ENCODE measurements around the gene OVCA2.

OVCA2 gene

DNA sequence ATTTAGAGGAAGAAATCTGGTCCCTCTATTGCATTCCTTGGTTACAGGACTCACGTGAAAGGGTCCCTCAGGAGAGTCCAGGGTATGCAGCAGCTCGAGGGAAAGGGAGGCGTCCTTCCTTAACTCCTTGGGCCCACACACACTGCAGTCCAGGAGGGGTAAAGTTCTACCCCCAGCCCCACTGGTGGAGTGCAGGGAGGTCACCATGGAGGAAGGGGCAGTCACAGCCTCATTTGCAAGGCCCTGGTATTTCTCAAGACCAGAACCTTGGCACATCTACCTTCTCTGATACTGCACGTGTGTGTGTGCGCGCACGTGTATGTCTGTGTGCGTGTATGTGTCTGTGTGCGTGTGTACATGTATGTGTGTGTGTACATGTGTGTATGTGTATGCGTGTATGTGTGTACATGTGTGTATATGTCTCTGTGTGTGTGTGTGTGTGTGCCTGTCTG is 24.2 kb downstream of the OVCA2 start:
- H3K4me3 ChIP-seq (ENCODE audit: low read depth, low read length), result no peak overlapping the region
- TF ChIP-seq, protein P1, sequence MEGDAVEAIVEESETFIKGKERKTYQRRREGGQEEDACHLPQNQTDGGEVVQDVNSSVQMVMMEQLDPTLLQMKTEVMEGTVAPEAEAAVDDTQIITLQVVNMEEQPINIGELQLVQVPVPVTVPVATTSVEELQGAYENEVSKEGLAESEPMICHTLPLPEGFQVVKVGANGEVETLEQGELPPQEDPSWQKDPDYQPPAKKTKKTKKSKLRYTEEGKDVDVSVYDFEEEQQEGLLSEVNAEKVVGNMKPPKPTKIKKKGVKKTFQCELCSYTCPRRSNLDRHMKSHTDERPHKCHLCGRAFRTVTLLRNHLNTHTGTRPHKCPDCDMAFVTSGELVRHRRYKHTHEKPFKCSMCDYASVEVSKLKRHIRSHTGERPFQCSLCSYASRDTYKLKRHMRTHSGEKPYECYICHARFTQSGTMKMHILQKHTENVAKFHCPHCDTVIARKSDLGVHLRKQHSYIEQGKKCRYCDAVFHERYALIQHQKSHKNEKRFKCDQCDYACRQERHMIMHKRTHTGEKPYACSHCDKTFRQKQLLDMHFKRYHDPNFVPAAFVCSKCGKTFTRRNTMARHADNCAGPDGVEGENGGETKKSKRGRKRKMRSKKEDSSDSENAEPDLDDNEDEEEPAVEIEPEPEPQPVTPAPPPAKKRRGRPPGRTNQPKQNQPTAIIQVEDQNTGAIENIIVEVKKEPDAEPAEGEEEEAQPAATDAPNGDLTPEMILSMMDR (IDR thresholded peaks at IDR 0.05; ENCODE audit: low read depth, low read length), result no peak
- in situ Hi-C loops (cut with HindIII; ENCODE audit: low sequenced_read_pairs), result loop anchor here (10.0 kb wide), 1 partner anchor 109 kb away; no protein-coding TSS in a partner anchor
- DNase-seq (ENCODE audit: low read depth, low spot score), result no peak

DNA sequence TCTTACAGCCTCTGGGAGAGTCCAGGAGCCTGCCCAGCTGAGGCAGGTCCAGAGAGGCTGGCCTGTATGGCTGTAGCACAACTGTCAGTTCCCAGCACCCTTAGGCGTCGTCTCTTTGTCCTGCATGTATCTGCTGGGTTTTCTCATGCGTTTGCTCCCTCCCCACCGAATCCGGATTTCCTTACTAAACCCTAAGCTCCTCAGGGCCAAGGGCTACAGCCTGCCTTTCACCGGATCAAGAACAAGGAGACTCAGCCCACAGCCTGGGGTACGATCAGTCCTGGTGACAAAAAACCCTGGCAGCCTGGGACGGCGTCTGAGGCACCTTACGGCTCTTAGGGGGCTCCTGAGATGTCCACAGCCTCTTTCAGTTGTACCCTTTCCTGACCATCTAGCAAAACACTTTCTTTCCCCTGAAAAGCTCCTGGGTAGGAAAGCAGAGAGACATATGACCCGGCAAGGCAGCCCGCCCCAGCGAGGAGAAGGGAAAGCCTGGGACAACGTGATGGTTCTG is 25.3 kb downstream of the OVCA2 start:
- H3K4me3 ChIP-seq (ENCODE audit: low read depth, low read length), result no peak overlapping the region
- TF ChIP-seq, protein P1 (IDR thresholded peaks at IDR 0.05; ENCODE audit: low read depth, low read length), result no peak
- no peak for DNase-seq (ENCODE audit: low read depth, low spot score)
- in situ Hi-C loops (cut with HindIII; ENCODE audit: low sequenced_read_pairs), result loop anchor here (10.0 kb wide), 1 partner anchor 108 kb away; no protein-coding TSS in a partner anchor

DNA sequence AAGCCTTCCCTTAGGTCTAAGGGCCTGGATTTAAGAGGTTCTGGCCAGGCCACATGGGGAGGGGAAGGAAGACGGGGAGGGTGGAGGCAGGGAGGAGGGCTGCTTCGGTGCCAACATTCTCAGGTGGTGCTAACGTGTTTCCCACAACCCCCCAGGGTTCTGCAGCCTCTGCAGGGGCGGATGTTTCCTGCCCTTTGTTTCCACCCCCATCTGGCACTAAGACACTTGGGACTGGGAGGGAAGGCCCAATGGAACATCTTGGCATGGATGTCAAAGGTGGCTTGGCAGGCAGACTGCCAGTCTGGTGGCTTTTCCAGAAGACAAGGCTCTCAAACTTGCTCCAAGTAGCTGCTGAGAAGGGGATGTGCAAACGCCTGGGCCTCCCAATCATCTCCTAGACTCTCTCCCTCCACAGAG is 25.8 kb downstream of the OVCA2 start:
- peak; percentile 86 for DNase-seq (ENCODE audit: low read depth, low spot score)
- in situ Hi-C loops (cut with HindIII; ENCODE audit: low sequenced_read_pairs), result loop anchor here (10.0 kb wide), 1 partner anchor 107 kb away; no protein-coding TSS in a partner anchor
- TF ChIP-seq, protein P1 (IDR thresholded peaks at IDR 0.05; ENCODE audit: low read depth, low read length), result no peak
- no peak overlapping the region for H3K4me3 ChIP-seq (ENCODE audit: low read depth, low read length)

DNA sequence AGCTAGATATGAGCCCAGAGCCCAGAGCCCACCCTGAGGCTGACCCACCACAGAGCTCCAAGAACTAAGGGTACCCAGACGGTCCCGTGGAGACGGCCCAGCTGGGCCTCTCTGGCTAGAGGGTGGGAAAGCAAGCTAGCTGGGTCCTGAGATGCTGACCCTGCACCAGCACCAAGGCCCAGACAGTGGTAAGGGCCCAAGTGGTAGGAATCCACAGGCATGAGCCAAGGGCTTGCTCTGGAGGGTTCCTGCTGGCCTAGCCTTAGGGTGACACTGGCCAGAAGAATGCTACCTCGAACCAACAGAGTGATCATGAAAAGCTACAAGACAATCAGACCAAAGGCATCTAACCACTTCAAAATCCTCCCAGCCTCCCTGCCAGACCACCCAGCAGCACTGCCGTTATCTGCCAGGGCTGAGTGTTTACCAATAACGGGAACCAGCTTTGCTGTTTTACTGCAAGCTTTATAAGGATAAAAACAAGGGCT is 26.3 kb downstream of the OVCA2 start:
- peak; percentile 92 for DNase-seq (ENCODE audit: low read depth, low spot score)
- H3K4me3 ChIP-seq (ENCODE audit: low read depth, low read length), result no peak overlapping the region
- TF ChIP-seq, protein P1 (IDR thresholded peaks at IDR 0.05; ENCODE audit: low read depth, low read length), result peak; percentile 26
- in situ Hi-C loops (cut with HindIII; ENCODE audit: low sequenced_read_pairs), result loop anchor here (10.0 kb wide), 1 partner anchor 107 kb away; no protein-coding TSS in a partner anchor

DNA sequence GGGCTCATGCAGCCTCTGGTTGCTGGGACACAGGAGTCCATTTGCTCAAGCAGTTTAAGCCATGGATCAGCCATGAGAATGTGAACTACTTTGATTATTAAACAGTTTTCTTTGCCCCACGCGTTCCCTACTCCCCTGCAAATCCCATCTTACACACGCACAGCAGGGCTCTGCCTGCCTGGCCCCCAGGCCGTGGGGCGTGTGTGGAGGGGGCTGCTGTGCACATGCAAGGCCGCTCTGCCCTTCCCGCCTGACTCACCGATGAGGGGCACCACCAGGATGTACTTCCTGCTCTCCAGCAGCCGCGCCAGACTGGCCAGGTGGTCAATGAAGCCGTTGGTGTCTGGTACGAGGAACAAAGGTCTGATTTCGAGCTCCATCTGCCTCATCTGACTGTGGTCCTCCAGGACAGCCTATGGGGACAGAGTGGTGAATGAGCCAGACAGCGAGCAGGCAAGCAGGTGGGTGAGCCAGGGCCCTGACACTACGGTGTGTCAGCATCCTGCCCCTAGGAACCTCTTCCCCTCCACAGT is 26.8 kb downstream of the OVCA2 start:
- H3K4me3 ChIP-seq (ENCODE audit: low read depth, low read length), result no peak overlapping the region
- DNase-seq (ENCODE audit: low read depth, low spot score), result no peak
- TF ChIP-seq, protein P1 (IDR thresholded peaks at IDR 0.05; ENCODE audit: low read depth, low read length), result no peak
- in situ Hi-C loops (cut with HindIII; ENCODE audit: low sequenced_read_pairs), result loop anchor here (10.0 kb wide), 1 partner anchor 106 kb away; no protein-coding TSS in a partner anchor

DNA sequence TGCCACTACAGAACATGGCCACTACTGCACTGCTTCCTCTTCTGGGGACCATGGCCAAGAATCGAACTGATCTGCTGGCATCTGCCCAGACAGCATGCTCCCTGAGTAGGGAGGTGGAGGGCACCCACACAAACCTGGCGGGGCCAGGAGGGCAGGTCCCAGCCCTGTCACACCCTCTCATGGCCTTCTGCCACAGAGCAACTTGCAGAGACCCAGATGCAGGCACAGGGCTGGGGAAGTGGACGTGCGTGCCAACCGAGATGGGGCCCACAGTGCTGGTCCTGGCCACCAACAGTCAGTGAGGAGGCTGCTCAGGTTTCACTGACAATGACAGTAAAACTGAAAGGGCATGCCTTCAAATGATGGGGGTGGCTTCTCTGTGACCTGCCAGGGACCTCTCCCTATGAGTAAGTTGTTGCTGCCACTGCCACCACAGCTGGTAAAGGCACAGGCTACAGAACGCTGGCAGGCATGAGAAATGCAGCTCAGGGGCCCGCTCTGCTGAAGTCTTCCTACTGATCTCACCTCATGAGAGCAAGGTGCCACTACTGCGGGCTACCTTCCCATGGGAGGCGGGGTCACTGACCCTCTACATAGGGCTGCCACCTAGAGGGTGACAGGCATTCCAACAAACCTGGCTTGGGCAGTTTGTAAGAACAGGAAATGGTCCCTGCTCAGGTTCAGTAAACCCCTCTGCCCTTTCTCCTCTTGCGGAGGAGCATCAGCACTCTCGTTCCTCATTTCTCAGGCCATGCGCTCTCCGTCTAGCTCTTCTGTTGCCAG is 28.6 kb downstream of the OVCA2 start:
- TF ChIP-seq, protein P1 (IDR thresholded peaks at IDR 0.05; ENCODE audit: low read depth, low read length), result no peak
- in situ Hi-C loops (cut with HindIII; ENCODE audit: low sequenced_read_pairs), result no loop called here
- no peak for DNase-seq (ENCODE audit: low read depth, low spot score)
- no peak overlapping the region for H3K4me3 ChIP-seq (ENCODE audit: low read depth, low read length)

Data from astrocyte of the spinal cord (primary cell).